CD4-positive, alpha-beta T cell (primary cell): ENCODE measurements around the gene IQCM. TPM values are rescaled to one million over a fixed set of nuclear protein-coding genes. Genes with fewer than 3 reads are reported as not detected.

Experiments used
- ATAC-seq: fragments of 200-7000 bp; cut with Tn5 transposase; one replicate; pipeline ENCODE4 v1.10.0; 2022; ENCODE audit warnings: mild to moderate bottlenecking; ENCODE audit not compliant: poor library complexity
- CTCF ChIA-PET: fragments of 350-600 bp; sonication (Branson Sonifier 250); formaldehyde crosslinking; loops from one replicate; lab custom pipeline; 2021; ENCODE audit warnings: antibody characterized with exemption, inconsistent platforms; lab: Charles Lee
- POLR2A ChIA-PET: fragments of 350-600 bp; sonication (Branson Sonifier 250); formaldehyde crosslinking; loops from one replicate; lab custom pipeline; 2021; ENCODE audit warnings: antibody characterized with exemption, inconsistent platforms; lab: Charles Lee
- DNase-seq, 14 experiments: peaks; one replicate each; pipeline ENCODE4 v3.0.0-alpha.2; 2013 to 2020; ENCODE audit warnings: mixed read lengths in 2 of 14
- H3K27ac ChIP-seq, 2 donors: one replicate each; pipeline versions ENCODE4 v1.5.1 to v1.7.0; 2013; ENCODE audit warnings: low read length in 2 of 2, low read depth in 1 of 2, mild to moderate bottlenecking in 1 of 2
- H3K27me3 ChIP-seq, 2 experiments: 1 replicate in 1 of 2; 2 replicates in 1 of 2; pipeline versions ENCODE4 v1.6.1 to v1.7.0; 2013; ENCODE audit warnings: low read length in 2 of 2, control low read depth in 1 of 2, mild to moderate bottlenecking in 1 of 2, moderate library complexity in 1 of 2; ENCODE audit not compliant: insufficient read depth in 2 of 2, control insufficient read depth in 1 of 2
- H3K36me3 ChIP-seq: one replicate; pipeline ENCODE4 v1.6.1; 2013; ENCODE audit warnings: low read length, control low read depth; ENCODE audit not compliant: insufficient read depth
- H3K4me1 ChIP-seq: one replicate; pipeline ENCODE4 v1.6.1; 2013; ENCODE audit warnings: low read length, control low read depth; ENCODE audit not compliant: insufficient read depth
- H3K4me3 ChIP-seq: one replicate; pipeline ENCODE4 v1.5.1; 2013; ENCODE audit warnings: mild to moderate bottlenecking, low read length, moderate library complexity
- H3K9me3 ChIP-seq, 2 experiments: 1 replicate in 1 of 2; 2 replicates in 1 of 2; pipeline versions ENCODE4 v1.6.1 to v1.7.0; 2013; ENCODE audit warnings: low read length in 2 of 2, mild to moderate bottlenecking in 2 of 2, control low read depth in 1 of 2, moderate library complexity in 1 of 2; ENCODE audit not compliant: control insufficient read depth in 1 of 2, insufficient read depth in 1 of 2
- H3K27ac Mint-ChIP-seq: one replicate; pipeline ENCODE4 v1.8.0; 2020; ENCODE audit warnings: mixed read lengths
- H3K27me3 Mint-ChIP-seq: one replicate; pipeline ENCODE4 v1.8.0; 2021; ENCODE audit warnings: mixed read lengths
- H3K36me3 Mint-ChIP-seq: one replicate; pipeline ENCODE4 v1.8.0; 2021; ENCODE audit warnings: low read depth, mixed read lengths
- H3K4me1 Mint-ChIP-seq: one replicate; pipeline ENCODE4 v1.8.0; 2021; ENCODE audit warnings: low read depth, mixed read lengths
- H3K4me3 Mint-ChIP-seq: one replicate; pipeline ENCODE4 v1.8.0; 2020; ENCODE audit warnings: mild to moderate bottlenecking, mixed read lengths
- H3K9me3 Mint-ChIP-seq: one replicate; pipeline ENCODE4 v1.8.0; 2020; ENCODE audit warnings: mixed read lengths
- CTCF ChIP-seq: fragments of 200-600 bp; IDR thresholded peaks from one replicate; pipeline ENCODE4 v1.8.0; 2022; ENCODE audit warnings: antibody characterized with exemption, mild to moderate bottlenecking
- intact Hi-C, 2 experiments: fragments of 100-400 bp; cut with DNase I in 1 of 2; cut with micrococcal nuclease in 1 of 2; formaldehyde crosslinking; loops; one replicate each; pipeline versions ENCODE4 v1.15.1 to v1.9.0; 2023 to 2025; cut with DNase I, micrococcal nuclease
- total RNA-seq, 174 experiments: library from RNA in 2 of 174; stranded (reverse) in 2 of 174; gene quantifications; one replicate each; pipeline ENCODE4 v1.2.3 and lab custom pipeline; 2021 to 2026

The IQCM gene
- total RNA-seq, 2 experiments from 2014 or later: not detected

GRCh38 chr4:149645790-149646189 is 169.9 kb downstream of the IQCM start:
- ChIA-PET CTCF (no interaction called here), POLR2A (no interaction called here)
- Mint-ChIP-seq H3K9me3 (no peaks in the 10 kb centered on the region), H3K4me3 (no peak overlapping the region), H3K36me3 (no peaks in the 10 kb centered on the region), H3K4me1 (no peaks in the 10 kb centered on the region), H3K27me3 (no peaks in the 10 kb centered on the region), H3K27ac (no peak overlapping the region)
- no peaks in the 10 kb centered on the region for H3K4me1 ChIP-seq
- DNase-seq (no peak), ATAC-seq (no peak)
- H3K9me3 ChIP-seq: no peaks in the 10 kb centered on the region
- no peaks in the 10 kb centered on the region for H3K27me3 ChIP-seq
- intact Hi-C loops: no loop called here
- TF ChIP-seq CTCF: no peak
- H3K27ac ChIP-seq: no peak overlapping the region
- no peaks in the 10 kb centered on the region for H3K36me3 ChIP-seq
- no peak overlapping the region for H3K4me3 ChIP-seq

DNA sequence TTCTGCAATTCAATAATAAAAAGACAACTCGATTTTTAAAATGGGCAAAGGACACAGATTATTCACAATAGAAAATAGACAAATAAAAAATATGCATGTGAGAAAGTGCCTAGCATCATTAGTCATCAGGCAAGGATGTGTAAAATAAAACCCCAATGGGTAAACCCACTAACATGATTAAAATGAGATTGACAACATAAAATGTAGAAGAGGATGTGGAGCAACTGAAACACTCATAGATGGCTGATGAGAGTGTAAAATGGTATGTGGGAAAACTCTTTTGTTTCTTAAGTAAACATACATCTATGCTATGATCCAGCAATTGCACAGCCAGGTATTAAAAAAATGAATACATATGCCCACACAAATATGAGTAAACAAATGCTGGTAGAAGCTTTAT is 177.6 kb downstream of the IQCM start:
- Histone ChIP-seq H3K27me3 (no peaks in the 10 kb centered on the region), H3K27ac (no peak overlapping the region), H3K4me3 (no peak overlapping the region), H3K36me3 (no peaks in the 10 kb centered on the region), H3K9me3 (no peaks in the 10 kb centered on the region), H3K4me1 (no peaks in the 10 kb centered on the region)
- ChIA-PET POLR2A (no interaction called here), CTCF (no interaction called here)
- Mint-ChIP-seq H3K36me3 (no peaks in the 10 kb centered on the region), H3K4me3 (no peak overlapping the region), H3K9me3 (peaks cover 4% of the 10 kb centered on the region), H3K27ac (no peak overlapping the region), H3K4me1 (no peaks in the 10 kb centered on the region), H3K27me3 (no peaks in the 10 kb centered on the region)
- intact Hi-C loops: no loop called here
- TF ChIP-seq CTCF: no peak
- DNase-seq: no peak
- ATAC-seq: no peak

DNA sequence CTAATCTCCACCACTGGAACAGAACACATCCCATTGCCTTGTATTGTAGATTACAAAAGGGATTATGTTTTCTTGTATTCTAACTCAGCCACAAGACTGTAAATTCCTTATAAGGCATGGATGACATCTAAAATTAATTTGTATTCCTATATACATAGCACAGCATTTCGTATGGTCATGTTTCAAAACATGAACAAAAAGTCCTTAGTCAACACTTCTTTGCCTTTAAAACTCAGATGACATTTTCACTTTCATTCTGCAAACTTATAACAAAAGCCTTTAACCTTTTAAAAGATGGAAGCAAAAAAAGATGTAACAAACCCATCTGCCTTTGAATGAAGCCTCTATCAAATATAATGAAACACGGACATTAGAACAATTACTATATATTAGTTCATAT is 181.3 kb downstream of the IQCM start:
- no peaks in the 10 kb centered on the region for H3K27me3 Mint-ChIP-seq
- intact Hi-C loops: no loop called here

More for the DNA sequence above, 181.3 kb downstream of the IQCM start:
- H3K4me1 ChIP-seq: no peaks in the 10 kb centered on the region
- Mint-ChIP-seq H3K4me1 (no peaks in the 10 kb centered on the region), H3K4me3 (no peak overlapping the region), H3K9me3 (peaks cover 4% of the 10 kb centered on the region), H3K36me3 (no peaks in the 10 kb centered on the region), H3K27ac (no peak overlapping the region)
- TF ChIP-seq CTCF: no peak
- CTCF ChIA-PET: no interaction called here
- H3K4me3 ChIP-seq: no peak overlapping the region
- DNase-seq (no peak), ATAC-seq (no peak)
- no peaks in the 10 kb centered on the region for H3K27me3 ChIP-seq
- peaks cover 0 to 4% of the 10 kb centered on the region in 2 experiments for H3K9me3 ChIP-seq
- POLR2A ChIA-PET: no interaction called here
- H3K36me3 ChIP-seq: no peaks in the 10 kb centered on the region
- H3K27ac ChIP-seq: no peak overlapping the region
